GM19455 (cell line): ENCODE data around the gene RIN1.
"Not testable (repeated sequence)": the region's sequence is repeated elsewhere in the genome, so short reads cannot be mapped to it uniquely, and the experiment has no call there.

Source experiments
- ATAC-seq: cut with Tn5 transposase; IDR thresholded peaks from one replicate; pipeline ENCODE4 v1.9.1; 2021; ENCODE audit not compliant: unreplicated experiment

The RIN1 gene

DNA sequence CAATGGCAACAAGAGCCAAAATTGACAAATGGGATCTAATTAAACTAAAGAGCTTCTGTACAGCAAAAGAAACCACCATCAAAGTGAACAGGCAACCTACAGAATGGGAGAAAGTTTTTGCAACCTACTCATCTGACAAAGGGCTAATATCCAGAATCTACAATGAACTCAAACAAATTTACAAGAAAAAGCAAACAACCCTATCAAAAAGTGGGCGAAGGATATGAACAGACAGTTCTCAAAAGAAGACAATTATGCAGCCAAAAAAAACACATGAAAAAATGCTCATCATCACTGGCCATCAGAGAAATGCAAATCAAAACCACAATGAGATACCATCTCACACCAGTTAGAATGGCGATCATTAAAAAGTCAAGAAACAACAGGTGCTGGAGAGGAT lies 15.9 kb downstream of the RIN1 start:
- ATAC-seq, result not testable (repeated sequence)

DNA sequence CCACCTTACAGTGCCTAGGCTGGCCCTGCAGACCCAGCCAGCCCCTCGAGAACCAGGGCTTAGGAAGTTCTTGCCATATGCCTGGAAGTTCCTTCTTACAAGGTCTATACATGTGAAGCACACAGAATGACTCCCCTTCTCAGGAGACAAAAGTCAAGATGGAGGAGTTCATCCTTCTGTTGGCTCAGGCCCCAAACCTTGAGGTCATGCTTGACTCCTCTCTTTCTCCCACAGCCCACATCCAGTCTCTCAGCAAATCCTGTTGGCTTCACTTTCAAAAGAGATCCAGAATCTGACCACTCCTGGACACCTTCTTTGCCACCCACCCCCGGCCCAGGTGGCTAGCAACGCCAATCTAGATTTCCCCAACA lies 17.6 kb downstream of the RIN1 start:
- ATAC-seq, result no peak

DNA sequence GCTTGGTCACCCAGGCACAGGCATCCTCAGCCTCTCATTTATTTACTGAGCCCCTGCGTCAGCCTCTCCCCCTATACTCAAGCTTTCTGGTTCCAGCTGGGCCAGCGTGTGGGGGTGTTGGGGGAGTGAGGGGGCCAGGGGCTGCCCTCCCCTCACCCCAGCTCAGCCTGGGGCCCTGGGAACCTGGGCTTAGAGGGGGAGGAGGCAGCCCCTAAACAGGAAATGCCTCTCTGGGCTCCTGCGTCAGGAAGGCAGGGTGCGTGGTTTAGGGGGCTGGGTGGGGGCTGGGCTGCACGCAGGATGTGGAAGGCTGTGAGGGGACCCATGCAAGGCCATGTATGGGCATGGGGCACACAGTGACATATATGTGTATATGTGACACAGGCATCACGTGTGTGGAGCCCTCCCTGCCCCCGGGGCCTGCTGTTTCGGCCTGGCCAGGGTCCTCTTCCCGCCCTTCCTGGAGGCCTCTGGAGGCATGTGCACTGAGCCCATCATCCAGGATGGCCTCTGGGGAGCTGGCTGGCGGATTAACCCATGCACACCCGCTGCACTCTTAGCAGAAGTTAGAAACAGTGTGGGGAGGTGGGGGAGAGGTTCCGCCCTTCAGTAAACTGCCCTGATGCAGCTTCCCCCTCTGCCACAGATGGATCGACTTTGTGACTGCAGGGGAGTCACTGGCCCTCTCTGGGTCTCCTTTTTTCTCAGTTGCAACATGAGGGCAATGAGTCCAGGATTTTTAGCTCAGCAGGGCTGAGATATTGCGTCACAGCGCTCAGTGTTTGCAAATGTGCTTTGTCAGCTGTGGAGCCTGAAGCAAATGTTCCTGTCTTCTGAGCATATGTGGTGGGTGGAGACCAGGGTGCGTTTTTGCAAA lies 18.3 kb downstream of the RIN1 start:
- no peak for ATAC-seq

DNA sequence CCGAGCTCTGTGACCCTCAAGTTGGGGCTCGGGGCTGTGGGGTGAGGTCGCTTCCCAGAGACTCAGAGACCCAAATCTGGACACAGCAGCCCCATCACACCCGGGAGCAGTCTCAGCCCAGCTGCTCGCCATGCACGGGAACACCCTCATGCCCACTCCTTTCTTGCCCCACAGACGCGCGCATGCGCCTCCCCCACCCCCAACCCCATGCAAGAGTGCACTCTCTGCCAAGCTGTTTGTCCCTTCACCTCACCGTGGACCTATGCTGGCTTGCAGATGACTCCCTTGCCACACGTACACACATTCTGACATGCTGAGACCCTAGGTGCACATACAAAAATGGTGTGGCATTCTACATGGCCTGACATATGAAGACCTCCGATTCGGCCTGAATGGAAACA lies 18.9 kb downstream of the RIN1 start:
- no peak for ATAC-seq

DNA sequence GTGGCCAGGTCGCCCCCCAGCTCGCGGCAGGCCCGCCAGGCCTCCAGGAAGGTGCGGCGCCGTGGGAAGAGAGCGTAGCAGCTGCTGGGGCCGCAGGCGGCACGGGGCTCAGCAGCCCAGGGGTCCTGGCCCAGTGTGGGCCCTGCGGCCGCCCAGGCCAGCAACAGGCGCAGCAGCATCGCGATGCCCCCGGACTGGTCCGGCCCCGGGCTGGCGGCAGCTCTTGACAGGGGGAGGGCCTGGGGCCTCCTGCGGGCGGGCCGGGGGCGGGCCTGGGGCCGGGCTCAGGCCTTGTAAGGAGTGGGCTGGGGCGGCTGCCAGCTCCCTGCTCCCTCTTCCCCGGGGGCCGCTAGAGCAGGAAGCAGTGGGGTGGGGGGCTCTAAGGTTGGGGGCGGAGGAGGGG lies 19.4 kb downstream of the RIN1 start, which contains the start of gene CD248:
CD248 (minus strand) TSS at position 196 of the 403 bp plus-strand sequence; CDS start at position 179, 17 bp downstream.
- no peak for ATAC-seq

DNA sequence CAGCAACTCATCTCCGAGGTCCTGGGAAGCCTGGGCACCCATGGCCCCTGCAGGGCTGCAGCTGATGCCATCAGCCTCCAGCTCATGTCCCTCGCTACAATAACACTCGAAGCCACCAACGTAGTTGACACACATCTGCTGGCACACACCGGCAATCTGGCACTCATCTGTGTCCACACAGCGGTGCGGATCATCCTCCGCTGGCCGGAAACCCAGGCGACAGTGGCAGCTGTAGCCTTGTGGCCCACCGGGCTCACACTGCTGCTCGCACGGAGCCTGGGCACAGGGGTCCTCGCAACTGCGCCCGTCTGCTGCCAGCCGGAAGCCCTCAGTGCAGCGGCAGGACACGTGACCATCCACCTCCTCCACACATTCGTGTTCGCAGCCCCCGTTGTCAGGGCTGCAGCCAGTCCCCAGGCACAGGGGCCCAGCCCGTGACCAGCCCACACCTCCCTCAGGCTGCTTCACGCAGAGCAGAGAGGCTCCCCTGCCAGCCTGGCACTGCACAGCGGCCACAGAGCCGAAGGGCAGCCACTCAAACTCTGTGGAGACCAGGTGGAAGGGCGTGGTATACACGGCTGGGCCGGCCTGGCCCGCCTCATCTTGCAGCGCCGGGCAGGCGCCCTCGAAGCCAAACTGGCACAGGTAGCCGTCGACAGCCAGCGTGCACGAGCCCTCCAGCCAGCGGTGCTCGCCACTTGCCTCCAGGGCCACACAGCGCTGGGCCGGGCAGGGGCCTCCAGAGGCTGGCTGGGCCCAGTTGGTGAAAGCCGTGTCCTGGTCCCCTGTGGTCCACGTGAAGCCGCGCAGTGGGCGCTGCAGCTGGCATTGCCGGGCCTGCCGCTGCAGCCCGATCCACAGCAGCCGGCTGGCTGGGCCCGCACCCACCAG lies 20.1 kb downstream of the RIN1 start:
- ATAC-seq, result no peak

DNA sequence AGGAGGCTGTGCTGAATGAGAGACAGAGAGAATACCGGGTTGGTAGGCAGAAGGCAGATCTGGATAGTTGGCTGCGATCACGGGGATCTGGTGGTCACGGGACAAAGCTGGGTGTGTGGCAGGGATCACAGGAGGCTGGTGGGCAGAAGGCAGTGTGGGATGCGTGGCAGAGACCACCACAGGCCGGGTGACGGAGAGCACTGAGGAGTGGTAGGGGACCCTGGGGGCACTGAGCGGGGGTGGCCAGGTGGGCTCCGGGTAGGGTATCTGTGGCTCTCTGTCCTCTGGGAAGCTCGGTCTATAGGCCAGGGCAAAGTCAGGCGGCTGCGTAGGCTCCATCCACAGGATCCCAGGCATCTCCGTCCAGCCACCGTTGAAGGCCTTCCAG lies 20.7 kb downstream of the RIN1 start:
- no peak for ATAC-seq

DNA sequence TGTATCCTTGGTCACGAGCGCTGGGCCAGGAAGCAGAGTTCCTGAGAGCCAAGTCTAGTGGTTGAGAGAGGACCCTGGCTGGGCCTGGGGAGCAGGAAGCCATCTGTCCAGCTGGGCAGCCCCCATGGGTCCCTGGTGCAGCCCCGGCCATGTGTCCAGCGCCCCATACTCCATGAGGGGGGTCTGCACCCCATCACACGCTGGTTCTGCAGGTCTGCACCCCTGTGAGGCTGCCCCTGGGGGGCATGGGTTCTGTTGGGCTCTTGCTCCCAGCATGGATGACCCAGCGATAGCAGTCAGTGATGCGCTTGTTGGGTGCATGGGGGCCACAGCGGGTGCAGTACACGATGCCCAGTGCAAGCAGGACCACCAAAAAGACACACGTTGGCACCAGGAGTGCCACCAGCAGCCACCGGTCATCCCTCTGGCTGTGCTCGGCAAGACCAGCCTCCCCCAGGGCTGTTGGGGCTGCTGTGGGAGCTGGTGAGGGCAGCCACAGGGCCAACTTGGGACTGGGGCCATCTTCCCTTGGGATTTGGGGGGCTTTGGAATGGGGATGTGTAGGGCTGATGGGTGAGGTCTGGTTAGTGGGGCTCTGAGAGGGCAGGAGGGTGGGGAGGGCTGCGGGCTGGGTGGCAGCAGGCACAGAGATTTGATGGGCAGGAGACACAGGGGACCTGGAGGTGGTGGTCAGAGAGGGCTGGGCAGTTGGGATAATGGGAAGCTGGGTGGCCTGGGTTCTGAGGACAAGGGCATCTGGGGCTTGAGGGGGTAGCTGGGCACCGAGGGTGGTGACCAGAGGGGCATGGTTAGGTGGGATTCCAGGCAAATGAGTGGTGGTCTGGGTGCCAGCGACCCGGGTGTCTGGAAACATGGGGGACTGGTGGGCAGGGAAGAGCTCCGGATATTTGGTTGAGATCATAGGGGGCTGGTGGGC lies 21.4 kb downstream of the RIN1 start:
- no peak for ATAC-seq

DNA sequence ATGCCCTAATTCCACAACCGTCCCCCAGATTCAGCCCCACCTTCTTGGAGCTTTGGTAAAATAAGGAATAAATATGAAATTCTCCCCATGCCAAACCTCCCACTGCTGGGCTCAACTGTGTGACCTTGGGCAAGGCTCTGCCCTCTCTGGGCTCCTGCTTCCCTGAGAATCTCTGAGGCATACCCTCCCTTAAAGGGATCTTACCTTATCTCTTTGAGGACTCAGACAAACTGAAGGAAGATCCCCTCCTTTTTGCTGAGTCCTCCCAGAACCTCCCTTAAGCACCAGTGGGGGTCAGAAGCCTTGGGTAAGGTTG lies 22.1 kb downstream of the RIN1 start:
- ATAC-seq, result no peak

DNA sequence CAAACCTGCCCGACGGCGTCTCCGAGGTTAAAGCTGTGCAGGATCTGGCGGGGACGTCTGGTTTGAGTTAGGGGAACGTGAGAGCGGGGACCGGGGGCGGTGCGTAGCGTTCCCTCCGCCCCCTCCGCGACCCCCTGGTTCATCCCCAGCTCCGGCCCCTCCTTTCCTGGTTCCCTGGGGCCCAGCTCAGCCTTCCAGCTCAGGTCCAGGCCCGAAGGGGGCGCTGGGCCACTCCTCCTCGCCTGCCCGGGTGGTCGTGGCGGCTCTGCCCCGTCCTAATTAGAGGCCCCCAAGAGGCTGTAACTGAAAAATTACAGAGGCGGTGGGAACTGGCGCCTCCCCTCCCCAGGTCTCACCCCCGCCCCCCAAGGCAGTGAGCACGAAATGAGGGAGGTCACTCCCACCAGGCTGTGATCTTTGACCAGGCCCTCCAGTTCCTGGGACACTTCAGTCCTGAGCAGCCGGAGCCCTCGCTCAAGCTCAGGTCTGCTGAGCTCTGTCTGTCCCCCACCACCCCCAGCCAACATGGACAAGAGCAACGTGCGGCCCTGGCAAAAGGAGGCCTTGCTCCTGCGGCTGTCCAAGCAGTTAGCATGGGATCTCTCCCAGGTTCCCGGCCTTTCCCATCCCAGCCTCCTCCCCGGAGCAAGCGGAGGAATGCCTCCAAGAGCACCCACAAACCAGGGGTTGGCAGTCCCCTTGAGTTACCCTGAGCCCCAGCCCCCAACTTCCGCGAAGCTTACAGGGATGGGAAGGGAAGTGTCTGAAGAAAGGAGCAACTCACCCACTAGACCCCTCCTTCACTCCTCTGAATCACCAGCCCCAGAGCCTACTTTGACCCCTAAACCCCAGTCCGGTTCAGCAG lies 22.7 kb downstream of the RIN1 start:
- no peak for ATAC-seq

DNA sequence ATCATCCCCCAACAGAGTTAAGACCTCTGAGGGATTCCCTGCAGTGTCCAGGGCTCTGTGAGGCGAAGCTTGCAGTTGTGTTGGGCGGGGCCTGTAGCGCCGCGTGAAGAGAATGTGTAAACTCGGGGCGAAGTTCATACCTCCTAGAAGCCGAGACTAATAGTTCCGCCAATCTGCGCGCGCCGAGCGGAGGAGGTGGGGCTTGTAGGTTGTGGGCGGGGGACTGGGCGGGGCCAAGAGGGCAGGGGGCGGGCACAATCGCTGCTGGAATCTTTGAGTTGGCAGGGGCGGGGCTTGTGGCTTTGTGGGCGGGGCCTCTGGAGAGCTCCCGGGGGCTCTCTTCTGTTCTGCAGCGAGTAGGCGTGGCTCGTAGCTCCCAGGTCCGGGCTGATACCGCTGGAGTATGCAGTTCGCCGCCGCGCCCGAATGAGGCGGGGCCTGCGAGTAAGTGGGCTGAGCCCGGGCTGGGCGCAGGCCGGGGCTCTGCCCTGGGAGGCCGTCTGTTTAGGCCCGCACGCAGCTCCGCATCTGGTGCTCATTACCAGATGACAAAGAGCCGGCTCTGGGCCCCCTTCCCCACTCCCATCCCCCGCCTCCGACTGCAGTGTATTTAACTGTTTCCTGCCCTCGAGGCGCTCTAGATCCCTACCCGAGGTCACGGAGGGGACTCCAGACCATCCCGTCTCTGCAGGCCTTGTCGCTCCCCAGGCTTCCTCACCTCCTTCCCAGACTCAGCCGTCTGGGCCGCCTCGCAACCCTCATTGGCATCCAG lies 23.5 kb downstream of the RIN1 start:
- ATAC-seq, result peak; percentile 47

DNA sequence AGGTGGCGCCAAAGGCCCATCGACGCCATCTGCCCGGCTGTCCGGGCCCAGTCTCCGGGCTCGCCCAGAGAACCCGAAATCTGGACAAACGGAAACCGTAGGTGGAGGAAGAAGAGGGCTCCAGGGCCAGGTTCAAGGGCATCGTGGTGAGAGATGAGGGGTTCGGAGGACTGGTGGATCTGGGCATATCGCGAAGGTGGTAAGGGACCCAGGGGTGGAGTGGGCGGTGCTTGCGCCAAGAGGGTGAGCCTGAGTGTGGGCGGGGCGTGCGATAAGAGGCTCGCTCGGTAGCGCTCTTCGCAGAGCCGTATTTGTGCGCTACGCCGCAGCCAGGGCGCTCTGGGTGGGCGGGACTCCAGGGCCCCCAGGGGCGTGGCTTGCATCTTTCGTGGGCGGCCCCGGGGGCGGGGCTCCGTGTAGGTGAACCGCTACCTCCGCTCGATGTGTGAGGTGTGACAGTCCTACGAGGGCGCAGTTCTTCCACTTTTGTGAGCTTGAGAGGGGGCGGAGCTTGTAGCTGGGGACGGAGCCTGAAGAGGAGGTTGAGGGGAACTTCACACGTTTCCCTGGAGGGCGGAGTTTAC lies 24.2 kb downstream of the RIN1 start:
- peak; percentile 61 for ATAC-seq

DNA sequence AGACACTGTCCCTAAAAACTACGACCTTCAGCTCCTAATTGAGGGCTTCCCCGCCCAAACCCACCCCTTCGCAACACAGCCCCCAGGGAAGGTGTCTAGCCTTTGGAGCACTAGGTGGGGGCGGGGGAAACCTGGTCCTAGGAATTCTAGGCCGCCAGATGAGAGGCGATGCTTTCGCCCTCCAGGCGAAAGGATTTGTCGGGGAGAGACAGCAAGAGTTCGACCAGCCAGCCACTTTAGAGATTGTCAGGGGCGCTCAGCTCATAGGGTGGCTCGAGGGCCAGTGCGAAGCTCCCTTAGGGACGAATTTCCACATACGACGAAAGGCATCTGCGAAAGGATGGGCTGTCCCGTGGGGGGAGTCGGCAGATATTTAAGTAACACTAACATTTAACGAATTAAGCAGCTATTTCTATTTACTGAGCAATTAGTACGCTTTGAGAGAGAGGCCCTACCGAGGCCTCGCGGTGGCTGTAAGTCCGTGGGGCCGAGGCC lies 24.7 kb downstream of the RIN1 start:
- no peak for ATAC-seq

DNA sequence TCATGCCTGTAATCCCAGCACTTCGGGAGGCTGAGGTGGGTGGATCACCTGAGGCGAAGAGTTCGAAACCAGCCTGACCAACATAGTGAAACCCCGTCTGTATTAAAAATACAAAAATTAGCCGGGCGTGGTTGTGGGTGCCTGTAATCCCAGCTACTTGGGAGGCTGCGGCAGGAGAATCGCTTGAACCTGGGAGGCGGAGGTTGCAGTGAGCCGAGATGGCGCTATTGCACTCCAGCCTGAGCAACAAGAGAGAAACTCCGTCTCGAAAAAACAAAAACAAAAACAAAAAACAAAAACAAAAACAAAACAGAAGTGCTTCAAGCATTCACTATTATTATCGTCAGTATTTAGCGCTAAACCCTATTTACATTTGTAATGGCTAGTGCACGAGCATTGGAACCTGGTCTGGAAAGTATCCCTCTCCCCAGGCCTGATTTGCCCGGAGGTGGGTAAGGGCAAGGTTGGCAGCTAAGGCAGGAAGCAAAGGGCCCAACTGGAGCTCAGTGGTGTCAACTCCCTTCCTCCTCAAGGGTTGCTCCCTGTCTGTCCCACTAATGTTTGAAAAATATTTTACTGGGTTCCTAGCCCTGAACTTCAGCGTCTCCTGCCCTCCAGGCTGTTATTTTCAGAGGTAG lies 25.3 kb downstream of the RIN1 start:
- not testable (repeated sequence) for ATAC-seq

DNA sequence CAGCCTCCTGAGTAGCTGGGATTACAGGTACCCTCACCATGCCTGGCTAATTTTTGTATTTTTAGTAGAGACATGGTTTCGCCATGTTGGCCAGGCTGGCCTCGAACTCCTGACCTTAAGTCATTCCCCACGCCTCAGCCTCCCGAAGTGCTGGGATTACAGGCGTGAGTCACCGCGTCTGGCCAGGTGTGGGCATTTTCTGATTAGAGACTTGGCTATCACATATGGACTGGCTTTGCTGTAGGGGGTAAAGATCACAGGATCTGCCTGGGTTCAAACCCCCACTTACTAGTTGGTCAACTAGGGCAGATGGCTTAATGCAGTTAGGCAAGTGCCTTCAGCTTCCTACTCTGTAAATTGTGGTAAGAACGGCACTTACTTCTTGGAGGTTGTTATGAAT lies 25.9 kb downstream of the RIN1 start:
- no peak for ATAC-seq

DNA sequence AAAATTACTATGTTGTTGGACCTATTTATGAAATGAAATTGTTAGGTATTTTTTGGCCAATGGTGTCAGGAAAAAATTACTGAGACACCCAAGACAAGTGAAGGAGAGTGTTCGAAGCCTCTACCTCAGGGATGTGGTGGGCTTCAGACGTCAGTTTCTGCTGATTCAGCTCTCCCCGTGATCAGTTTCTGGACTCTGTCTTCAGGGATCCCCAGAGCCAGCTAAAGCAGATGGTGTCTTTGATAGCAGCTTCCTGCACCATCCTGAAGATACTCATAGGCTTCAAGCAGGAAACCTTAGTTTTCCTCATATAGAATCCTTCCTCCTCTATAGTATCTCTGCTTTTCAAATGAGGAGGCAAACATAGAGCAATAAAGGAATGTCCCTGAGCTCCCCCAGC lies 26.8 kb downstream of the RIN1 start:
- no peak for ATAC-seq

DNA sequence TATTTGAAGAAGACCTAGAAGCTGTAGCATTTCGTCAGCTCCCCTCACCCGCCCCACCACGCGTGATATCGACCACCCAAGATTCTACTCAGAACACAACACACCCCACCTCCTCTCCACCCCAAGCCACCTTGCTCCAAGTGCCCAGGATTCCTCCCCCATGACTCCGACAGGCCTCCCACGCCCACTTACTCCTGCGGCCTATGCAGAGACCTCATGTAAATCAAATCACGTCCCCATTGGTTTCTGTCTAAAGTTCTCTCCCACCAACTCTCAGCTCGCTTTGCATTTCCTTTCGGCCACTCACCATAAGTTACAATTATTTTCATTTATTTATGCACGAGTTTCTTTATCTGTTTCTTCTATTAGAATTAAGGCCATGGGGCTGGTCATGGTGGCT lies 33.6 kb downstream of the RIN1 start:
- no peak for ATAC-seq

DNA sequence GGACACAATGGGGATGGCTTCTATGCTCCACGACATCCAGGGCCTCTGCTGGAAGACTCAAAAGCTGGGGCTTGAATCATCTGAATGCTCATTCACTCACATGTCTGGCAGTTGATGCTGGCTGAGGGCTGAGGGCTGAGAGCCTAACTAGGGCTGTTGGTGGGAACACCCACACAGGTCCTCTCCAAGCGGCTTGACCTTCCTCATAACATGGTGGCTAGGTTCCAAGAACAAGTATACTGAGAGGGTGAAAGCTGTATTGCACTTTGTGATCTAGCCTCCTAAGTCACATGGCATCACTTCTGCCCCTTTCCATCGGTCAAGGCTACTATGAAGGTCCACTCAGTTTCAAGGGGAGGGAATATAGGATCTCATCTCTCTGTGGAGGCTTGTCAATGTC lies 37.0 kb downstream of the RIN1 start:
- no peak for ATAC-seq
